ENCODE data around the gene FLNC. TPM values are rescaled to one million over a fixed set of nuclear protein-coding genes. Genes with fewer than 3 reads are reported as not detected.
A peak's percentile ranks its signal among the peaks of the same experiment; 100 is the strongest.

Gene FLNC
- total and polyA plus RNA-seq, 11 donors = 399 to 3,687 (median 1,170) TPM

DNA sequence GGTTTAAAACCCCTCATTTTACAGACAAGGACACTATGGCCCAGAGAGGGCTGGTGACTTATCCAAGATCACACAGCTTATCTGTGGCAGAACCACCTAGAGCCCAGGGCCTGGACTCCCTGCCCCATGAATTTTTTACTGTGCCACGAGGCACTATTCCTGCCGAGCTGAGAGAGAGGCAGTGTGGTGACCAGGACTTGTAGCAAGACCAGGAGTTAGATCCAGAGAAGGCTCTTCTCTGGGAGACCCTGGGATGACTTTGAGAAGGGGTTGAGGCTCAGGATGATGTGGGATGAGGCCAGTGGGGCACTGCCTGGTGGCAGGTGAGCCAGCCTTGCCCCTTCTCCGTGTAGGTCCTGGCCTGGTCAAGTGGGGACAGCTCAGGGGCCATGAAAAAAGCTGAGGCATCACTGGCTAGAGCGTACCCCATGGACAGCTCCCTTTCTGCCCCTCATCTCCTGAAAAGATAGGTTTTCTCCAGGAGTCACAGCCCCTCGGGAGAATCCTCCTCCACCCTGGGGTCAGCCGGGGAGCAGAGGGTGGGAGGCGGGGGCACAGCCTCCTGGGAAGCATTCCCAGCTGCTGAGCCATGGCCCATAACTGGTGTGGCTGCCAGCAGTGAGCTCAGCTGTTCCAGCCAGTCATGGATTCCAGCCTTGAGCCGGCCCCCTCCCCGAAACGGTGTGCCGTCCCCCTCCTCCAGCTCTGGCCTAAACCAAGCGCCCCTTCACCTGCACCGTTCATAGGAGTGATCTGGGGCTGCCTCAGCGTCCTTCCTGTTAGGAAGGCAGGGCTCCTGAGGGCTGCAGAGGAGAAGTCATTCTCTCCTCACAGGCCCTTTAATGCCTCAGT, 5.8 kb downstream of the FLNC start:
- H3K27me3 ChIP-seq = peaks cover 0 to 14% (median 0%) of the 10 kb centered on the region in 9 donors
- 41 to 58% (median 56%) methylated on average over 13 to 14 of the region's 14 CpGs for WGBS, 4 donors
- DNase-seq = peak; percentile 62 to 80 (median 67)
- H3K36me3 ChIP-seq = peaks cover 0 to 66% (median 62%) of the 10 kb centered on the region in 9 donors
- no peaks in the 10 kb centered on the region for H3K9me3 ChIP-seq
- H3K4me1 ChIP-seq = peaks cover 0 to 85% (median 41%) of the 10 kb centered on the region in 12 donors
- TF ChIP-seq, protein P1, sequence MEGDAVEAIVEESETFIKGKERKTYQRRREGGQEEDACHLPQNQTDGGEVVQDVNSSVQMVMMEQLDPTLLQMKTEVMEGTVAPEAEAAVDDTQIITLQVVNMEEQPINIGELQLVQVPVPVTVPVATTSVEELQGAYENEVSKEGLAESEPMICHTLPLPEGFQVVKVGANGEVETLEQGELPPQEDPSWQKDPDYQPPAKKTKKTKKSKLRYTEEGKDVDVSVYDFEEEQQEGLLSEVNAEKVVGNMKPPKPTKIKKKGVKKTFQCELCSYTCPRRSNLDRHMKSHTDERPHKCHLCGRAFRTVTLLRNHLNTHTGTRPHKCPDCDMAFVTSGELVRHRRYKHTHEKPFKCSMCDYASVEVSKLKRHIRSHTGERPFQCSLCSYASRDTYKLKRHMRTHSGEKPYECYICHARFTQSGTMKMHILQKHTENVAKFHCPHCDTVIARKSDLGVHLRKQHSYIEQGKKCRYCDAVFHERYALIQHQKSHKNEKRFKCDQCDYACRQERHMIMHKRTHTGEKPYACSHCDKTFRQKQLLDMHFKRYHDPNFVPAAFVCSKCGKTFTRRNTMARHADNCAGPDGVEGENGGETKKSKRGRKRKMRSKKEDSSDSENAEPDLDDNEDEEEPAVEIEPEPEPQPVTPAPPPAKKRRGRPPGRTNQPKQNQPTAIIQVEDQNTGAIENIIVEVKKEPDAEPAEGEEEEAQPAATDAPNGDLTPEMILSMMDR (IDR thresholded peaks at IDR 0.05) = no peak
- TF ChIP-seq POLR2A (IDR thresholded peaks at IDR 0.05) = no peak
- peak overlapping the region in 2 of 12 donors; percentile 3 to 6 for H3K4me3 ChIP-seq
- intact Hi-C loops (cut with DNase I) = no loop called here
- H3K27ac ChIP-seq = peak overlapping the region in 11 of 12 donors; percentile 40 to 98 (median 83)
- peak; percentile 2 to 21 (median 12) for ATAC-seq

- H3K27me3 ChIP-seq = peaks cover 0 to 6% (median 0%) of the 10 kb centered on the region in 9 donors
- intact Hi-C loops (cut with DNase I) = no loop called here
- ATAC-seq (no peak), DNase-seq (peak in 1 of 5 donors; percentile 59)
- H3K9me3 ChIP-seq = no peaks in the 10 kb centered on the region
- peaks cover 0 to 74% (median 69%) of the 10 kb centered on the region in 9 donors for H3K36me3 ChIP-seq
- WGBS, 4 donors = 78 to 94% (median 87%) methylated on average over 9 to 14 of the region's 14 CpGs
- H3K27ac ChIP-seq = peak overlapping the region in 11 of 12 donors; percentile 40 to 98 (median 83)
- no peak for TF ChIP-seq POLR2A (IDR thresholded peaks at IDR 0.05)
- TF ChIP-seq, protein P1 (IDR thresholded peaks at IDR 0.05) = no peak
- H3K4me3 ChIP-seq = no peak overlapping the region
- H3K4me1 ChIP-seq = peaks cover 0 to 77% (median 36%) of the 10 kb centered on the region in 12 donors
Measured at GRCh38 chr7:128836729-128837348, 6.6 kb downstream of the FLNC start.

DNA sequence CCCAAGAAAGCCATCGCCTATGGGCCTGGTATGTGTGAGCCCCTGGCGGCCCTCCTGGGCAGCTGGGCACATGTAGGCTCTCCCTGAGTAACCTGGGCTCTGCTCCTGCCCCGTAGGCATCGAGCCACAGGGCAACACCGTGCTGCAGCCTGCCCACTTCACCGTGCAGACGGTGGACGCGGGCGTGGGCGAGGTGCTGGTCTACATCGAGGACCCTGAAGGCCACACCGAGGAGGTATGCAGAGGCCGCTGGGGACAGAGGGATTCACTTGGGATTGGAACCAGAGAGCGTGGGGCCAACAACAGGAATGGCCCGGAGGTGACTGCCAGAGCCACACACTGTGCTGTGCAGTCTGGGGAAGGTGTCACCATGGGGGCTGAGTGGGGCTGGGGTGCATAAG, 7.3 kb downstream of the FLNC start:
- Histone ChIP-seq H3K27ac (peak overlapping the region in 9 of 12 donors; percentile 11 to 98 (median 59)), H3K9me3 (no peaks in the 10 kb centered on the region), H3K4me1 (peaks cover 0 to 70% (median 32%) of the 10 kb centered on the region in 12 donors), H3K4me3 (no peak overlapping the region), H3K36me3 (peaks cover 0 to 81% (median 76%) of the 10 kb centered on the region in 9 donors), H3K27me3 (peaks cover 0 to 3% (median 0%) of the 10 kb centered on the region in 9 donors)
- TF ChIP-seq POLR2A (IDR thresholded peaks at IDR 0.05) = no peak
- TF ChIP-seq, protein P1 (IDR thresholded peaks at IDR 0.05) = no peak
- WGBS, 4 donors = 72 to 94% (median 83%) methylated on average over 4 to 16 of the region's 16 CpGs
- intact Hi-C loops (cut with DNase I) = no loop called here
- DNase-seq (peak in 2 of 5 donors; percentile 6 to 54), ATAC-seq (no peak)

Data from heart left ventricle (tissue), 16 donors.